ENCODE results near the gene SERPINC1. TPM values are rescaled to one million over a fixed set of nuclear protein-coding genes. Genes with fewer than 3 reads are reported as not detected.
A peak's percentile ranks its signal among the peaks of the same experiment; 100 is the strongest.

Gene SERPINC1
- total and polyA plus RNA-seq, 9 of the 15 experiments (the other 6 are each of a cell fraction or from before 2014, with no cell fraction given) = 0.07 to 1.2 (median 0.50) TPM

GRCh38 chr1:173863224-173864161, 53.6 kb downstream of the SERPINC1 start (continued):
- no peak for TF ChIP-seq ZNF592 (IDR thresholded peaks at IDR 0.05)
- TF ChIP-seq SP2 (IDR thresholded peaks at IDR 0.05; ENCODE audit: extremely low read depth, low read depth, low read length, poor library complexity, severe bottlenecking) = no peak
- TF ChIP-seq SMC3 (conservative IDR thresholded peaks at IDR 0.05; ENCODE audit: insufficient read depth, low read depth, low read length) = 0 out of 2 replicates have a peak, but pooled peaks have one; percentile 25
- TF ChIP-seq, protein P1, sequence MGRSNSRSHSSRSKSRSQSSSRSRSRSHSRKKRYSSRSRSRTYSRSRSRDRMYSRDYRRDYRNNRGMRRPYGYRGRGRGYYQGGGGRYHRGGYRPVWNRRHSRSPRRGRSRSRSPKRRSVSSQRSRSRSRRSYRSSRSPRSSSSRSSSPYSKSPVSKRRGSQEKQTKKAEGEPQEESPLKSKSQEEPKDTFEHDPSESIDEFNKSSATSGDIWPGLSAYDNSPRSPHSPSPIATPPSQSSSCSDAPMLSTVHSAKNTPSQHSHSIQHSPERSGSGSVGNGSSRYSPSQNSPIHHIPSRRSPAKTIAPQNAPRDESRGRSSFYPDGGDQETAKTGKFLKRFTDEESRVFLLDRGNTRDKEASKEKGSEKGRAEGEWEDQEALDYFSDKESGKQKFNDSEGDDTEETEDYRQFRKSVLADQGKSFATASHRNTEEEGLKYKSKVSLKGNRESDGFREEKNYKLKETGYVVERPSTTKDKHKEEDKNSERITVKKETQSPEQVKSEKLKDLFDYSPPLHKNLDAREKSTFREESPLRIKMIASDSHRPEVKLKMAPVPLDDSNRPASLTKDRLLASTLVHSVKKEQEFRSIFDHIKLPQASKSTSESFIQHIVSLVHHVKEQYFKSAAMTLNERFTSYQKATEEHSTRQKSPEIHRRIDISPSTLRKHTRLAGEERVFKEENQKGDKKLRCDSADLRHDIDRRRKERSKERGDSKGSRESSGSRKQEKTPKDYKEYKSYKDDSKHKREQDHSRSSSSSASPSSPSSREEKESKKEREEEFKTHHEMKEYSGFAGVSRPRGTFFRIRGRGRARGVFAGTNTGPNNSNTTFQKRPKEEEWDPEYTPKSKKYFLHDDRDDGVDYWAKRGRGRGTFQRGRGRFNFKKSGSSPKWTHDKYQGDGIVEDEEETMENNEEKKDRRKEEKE (IDR thresholded peaks at IDR 0.05; ENCODE audit: borderline replicate concordance in 1 of 2, control insufficient read depth in 1 of 2, low read depth in 2 of 2, low read length in 1 of 2) = peak in 1 of 2 experiments; percentile 74; a peak in 1 of 4 replicates
- TF ChIP-seq, protein P2, sequence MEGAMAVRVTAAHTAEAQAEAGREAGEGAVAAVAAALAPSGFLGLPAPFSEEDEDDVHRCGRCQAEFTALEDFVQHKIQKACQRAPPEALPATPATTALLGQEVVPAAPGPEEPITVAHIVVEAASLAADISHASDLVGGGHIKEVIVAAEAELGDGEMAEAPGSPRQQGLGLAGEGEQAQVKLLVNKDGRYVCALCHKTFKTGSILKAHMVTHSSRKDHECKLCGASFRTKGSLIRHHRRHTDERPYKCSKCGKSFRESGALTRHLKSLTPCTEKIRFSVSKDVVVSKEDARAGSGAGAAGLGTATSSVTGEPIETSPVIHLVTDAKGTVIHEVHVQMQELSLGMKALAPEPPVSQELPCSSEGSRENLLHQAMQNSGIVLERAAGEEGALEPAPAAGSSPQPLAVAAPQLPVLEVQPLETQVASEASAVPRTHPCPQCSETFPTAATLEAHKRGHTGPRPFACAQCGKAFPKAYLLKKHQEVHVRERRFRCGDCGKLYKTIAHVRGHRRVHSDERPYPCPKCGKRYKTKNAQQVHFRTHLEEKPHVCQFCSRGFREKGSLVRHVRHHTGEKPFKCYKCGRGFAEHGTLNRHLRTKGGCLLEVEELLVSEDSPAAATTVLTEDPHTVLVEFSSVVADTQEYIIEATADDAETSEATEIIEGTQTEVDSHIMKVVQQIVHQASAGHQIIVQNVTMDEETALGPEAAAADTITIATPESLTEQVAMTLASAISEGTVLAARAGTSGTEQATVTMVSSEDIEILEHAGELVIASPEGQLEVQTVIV (CRISPR knock-in tag; IDR thresholded peaks at IDR 0.05; ENCODE audit: borderline replicate concordance) = no peak
- TF ChIP-seq ZNF551 (CRISPR knock-in tag; IDR thresholded peaks at IDR 0.05) = peak; percentile 75; the same call in 1 of the 2 replicates
- TF ChIP-seq, protein P3, sequence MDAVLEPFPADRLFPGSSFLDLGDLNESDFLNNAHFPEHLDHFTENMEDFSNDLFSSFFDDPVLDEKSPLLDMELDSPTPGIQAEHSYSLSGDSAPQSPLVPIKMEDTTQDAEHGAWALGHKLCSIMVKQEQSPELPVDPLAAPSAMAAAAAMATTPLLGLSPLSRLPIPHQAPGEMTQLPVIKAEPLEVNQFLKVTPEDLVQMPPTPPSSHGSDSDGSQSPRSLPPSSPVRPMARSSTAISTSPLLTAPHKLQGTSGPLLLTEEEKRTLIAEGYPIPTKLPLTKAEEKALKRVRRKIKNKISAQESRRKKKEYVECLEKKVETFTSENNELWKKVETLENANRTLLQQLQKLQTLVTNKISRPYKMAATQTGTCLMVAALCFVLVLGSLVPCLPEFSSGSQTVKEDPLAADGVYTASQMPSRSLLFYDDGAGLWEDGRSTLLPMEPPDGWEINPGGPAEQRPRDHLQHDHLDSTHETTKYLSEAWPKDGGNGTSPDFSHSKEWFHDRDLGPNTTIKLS (IDR thresholded peaks at IDR 0.05; ENCODE audit: borderline replicate concordance, low read depth) = no peak
- TF ChIP-seq NRF1 (conservative IDR thresholded peaks at IDR 0.05 in 1 of 2, IDR thresholded peaks at IDR 0.05 in 1 of 2) = no peak

Measured in K562 (cell line).